Stimulated activated CD8-positive, alpha-beta memory T cell treated with anti-CD3 and anti-CD28 coated beads, Interleukin-2, amount 100 ng/mL, for 1 hour (primary cell): ENCODE results near the gene MEGF6.

Experiments used
- DNase-seq, 2 donors: peaks; one replicate each; pipeline ENCODE4 v3.0.0-alpha.2; 2020; ENCODE audit warnings: low read depth in 2 of 2

Gene MEGF6

DNA sequence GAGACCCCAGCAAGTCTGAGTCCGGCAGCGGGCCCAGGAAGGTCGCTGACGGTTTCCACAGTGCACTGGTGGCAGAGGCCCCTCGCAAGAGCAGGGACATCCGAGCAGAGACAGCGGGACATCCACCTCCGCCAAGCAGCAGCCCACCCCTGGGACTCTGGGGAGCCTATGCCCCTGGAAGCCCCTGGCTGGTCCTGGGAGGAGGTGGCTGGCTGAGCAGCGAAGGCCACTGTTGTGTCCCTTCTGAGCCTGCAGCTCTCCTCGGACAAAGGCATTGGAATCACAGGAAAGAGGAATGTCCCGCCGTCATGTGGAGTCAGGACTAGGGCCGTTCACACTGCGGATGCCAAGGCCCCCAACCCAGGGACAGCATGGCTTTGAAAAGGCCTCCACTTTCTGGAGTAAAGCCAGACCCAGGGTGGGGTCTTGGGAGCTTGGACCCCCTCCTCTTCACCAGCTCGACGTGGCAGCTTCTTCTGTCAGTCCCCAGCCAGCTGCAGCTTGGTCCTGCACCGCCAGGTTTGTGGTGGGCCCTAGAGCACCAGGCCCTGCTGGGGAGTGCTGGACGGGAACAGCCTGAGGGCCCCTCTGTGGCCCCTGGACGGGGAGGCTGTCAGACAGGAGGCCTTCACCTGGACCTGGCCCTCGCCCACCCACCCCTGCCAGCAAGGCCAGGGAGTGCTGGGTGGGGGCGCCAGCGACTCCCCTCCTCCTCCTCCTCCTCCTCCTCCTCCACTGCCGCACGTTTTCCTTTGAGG, 1.4 kb downstream of the MEGF6 start:
- no peak for DNase-seq

DNA sequence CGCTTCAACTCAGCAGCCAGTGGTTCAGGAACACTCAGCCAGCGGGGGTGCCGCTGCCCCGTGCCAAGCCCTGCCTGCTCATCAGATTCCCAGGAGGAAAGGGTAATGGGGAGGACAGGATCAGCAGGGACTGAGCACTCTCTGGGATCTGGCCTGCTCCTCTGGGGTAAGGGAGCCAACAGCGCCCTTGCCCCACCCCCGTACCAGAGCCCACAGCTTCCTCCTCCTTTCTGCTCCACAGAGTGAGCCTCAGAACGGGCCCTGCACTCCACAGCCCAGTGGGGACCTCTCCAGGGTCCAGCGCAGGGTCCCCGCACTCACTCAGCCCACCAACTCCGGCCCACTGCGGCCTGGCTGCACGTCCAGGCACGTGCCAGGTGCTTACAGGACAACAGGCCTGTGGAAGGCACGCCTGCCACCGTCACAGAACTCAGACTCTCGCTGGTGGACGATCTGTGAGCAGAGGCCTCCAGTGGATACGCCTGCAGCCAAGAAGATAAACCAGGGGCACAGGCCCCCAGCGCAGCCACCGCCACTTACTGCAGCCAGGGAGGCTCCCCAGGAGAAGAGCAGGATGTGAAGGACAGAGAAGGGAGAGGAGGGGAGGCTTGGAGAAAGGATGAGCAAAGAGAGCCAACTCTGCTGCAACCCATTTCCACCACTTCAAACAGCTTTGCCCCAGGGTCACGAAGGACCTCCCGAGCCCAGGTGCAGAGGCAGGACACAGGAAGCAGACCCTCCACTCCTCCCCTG, 2.1 kb downstream of the MEGF6 start:
- DNase-seq, result no peak

DNA sequence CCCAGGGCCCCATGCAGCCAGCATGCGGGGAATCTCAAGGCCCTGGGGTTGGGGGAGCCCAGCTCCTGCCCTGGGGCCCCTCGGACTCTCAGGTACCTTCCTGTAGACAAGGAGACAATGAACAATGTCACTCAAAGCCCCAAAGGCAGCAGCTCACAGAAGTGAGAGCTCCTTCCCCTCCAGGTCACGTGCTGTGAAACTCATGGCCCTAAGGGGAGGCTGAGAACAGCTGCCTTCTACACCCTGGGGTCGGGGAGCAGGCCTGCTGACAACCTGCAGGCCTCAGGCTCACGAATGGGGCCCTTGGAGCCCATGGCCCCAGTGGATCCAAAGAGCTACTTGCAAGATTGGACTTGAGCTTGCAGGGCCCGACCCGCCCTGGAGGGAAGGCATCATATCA, 3.2 kb downstream of the MEGF6 start:
- DNase-seq, result no peak

DNA sequence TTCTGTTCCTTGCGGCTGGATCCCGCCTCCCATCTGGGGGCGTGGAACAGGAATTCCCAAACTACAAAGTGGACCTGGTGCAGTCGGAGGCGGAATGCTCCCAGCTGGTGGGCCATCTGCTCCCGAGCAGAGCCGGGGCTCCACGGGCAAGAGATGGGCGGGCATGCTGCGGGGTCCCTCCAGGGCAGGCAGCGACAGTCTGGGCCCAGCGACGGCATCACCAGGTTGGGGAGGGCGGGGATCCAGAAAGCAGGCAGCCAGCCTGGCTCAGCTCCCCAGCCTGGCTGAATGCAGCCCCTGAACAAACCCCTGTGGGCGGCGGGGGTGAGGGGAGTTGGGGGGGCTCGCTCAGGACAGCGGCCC, 3.6 kb downstream of the MEGF6 start:
- DNase-seq, result no peak

DNA sequence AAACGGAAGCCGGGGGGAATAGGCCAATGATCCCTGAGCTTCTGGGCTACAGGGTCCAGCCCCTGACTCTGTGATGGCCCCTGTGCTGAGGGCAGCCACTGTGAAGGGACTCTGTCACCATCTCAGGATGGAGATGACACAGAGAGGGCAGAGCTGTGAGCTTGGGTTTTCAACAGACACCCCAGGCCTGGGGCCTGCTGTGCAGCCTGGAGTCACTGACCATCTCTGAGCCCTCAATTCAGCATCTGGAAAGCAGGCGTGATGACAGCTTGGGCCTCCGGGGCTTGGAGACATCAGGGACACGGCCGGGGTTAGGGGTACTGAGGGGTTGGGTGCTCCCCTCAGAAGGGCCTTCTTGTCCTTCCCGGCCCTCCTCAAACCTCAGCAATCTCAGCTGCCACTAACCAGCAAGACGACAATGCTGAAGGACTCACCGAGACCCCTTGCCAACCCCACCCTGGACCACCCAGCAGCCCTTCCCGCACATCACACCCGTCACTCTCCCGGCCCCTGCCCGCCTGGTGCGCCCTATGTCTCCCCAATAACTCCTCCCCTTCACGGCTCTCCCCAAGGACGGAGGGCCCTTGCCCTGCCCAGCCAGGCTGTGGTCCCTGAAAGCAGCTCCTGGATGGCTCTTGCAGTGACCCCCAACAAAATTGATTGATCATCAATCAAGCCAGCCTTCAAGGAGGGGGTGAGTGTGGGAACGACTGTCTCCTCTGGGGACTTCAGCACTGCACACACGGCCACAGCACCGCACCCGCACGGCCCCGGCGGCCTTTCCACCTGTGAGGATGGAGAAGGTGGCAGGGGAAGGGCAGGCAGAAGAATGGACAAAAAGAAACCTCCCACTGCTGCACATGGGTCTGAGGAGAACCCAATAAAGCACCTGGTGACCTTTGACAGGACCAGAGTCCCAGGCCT, 4.3 kb downstream of the MEGF6 start:
- no peak for DNase-seq

DNA sequence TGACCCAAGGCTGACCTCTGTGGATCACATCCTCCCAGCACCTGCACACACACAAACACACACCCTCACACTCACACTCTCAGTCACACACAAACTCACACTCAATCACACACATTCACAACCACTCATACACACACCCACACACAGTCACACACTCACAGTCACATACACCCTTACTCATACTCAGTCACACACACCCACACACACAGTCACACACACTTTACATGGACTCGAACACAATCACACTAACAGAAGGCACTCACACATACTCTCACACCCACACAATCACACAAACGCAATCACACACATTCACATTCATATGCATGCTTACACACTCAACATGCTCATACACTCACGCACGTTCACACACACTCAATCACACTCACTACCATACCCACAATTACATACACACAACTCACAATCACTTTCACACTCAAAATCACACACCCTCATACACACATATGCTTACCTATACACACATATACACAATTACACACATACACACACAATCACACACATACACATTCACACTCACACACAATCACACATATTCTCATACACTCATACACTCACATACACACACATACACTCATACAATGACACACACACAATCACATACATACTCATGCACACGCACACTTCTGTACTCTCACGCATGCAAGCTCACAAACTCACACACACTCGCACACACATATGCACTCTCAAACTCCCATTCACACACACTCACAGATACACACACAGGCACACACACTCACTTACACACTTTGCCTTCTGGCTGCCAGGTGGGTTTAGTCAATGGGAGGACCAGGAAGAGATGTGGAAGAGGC, 6.1 kb downstream of the MEGF6 start:
- no peak for DNase-seq

DNA sequence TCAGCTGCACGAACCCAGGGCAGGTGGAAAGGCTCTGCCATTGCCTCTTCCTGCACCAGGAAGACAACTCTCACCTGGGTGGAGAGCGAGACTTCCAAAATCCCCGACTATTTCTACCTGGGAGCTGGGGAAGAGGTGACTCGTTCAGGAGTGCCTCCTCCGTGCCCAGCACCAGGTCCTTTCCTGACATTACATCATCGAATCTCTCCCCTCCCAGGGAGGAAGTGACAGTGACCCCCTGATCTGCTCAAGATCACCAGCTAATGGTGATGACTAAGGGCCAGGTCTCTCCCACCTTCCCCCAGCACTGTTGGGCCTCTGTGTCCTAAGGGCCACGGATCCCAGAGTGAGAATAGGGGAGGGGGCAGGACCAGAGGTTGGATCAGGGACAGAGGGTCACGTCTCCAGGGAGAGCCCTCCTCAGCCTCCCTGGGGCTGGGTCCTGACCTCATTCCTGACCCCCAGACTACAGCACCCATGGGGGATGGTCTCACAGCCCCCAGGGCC, 6.8 kb downstream of the MEGF6 start:
- no peak for DNase-seq

DNA sequence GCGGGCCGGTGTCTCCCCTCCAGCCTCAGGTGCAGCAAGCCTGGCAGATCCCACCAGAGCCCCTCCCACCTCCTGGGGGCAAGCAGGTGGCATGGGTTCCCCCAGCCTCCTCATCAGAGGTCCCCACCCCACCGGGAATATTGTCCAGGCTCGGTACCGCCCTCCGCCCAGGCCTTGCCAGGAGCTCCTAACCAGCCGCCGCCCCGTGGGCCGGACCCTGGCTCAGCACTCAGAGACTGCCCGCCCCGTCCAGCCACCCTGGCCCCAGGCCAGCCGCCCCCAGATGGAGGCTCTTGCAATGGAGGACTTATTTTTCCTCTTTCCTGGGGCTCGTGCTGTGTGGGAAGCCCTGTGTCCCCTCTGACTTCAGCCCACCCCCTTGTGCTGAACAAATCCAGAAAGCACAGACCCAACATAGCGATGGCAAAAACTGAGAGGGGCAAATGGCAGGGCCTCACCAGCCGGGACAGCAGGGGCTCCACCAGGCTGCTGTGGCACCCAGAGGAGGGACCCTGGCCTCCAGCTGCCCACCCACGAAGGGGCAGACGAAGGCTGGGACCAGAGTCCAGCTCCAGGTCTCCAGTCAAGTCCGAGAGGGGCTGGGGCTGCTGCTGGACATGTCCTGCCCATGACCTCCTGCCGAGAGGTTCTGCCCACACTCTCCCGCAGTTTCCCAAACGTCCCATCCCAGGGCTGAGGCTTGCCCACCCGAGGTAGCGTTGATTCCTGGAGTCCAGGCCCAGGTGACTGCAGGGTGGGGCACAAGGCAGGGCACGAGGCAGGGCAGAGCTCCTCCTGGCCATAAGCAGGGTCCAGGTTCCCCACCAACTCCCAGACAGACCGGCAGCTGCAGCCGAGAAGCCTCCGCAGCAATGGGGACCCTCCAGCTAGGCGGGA, 7.5 kb downstream of the MEGF6 start:
- no peak for DNase-seq

DNA sequence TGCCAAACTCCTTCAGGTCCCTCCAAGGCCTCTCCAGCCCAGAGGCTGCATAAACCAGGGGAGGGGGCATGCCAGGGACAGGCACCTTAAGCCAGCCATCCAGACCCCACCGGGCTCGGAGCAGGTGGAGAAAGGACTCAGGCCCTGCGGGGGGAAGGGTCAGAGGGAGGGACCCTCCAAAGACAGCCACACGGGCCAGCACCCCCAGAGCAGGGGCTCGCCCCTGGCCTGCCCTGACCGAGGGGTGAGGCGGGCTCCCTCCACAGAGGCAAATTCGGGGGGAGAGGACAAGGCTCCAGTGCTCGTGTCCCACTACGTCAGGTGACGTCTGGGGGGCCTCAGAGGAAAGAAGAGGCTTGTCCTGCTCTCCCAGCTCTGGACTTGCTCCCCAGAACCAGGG, 8.2 kb downstream of the MEGF6 start:
- DNase-seq, result no peak

DNA sequence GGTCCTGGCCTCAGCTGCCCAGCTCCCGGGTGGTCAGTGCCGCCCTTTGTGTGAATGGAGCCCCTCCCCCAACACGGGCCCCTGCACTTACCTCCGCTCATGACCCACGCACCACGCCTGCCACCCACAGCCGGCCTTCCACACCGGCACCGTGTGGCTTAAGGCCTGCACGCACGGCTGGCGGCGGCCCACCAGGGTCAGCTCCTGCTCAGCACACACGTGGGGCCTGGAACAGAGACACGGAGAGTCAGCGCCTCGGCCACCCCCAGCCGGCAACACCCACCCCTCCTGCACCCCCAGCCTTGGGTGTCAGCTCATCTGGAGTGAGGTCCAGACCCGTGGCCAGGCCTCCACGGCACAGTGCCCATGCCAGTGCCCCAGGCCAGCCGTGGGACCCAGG, 8.9 kb downstream of the MEGF6 start:
- no peak for DNase-seq

DNA sequence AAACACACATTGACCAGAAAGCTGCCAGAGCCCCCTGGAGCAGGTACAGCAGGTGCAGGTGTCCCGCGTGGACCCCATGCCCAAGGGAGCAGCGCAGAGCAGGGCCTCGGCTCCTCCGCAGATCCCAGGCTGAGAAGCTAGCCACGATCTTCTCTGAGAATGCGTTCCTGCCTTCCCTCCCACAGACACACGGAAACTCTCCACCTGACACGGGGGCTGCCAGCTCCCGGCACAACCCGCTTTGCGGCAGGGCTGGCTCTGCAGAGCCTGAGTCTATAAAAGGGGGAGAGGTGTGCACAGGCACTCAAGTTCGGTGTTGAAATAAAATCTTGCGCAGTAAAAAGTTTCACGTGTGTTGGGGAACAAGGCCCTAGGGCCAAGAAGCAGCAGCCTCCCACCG, 9.6 kb downstream of the MEGF6 start:
- no peak for DNase-seq

DNA sequence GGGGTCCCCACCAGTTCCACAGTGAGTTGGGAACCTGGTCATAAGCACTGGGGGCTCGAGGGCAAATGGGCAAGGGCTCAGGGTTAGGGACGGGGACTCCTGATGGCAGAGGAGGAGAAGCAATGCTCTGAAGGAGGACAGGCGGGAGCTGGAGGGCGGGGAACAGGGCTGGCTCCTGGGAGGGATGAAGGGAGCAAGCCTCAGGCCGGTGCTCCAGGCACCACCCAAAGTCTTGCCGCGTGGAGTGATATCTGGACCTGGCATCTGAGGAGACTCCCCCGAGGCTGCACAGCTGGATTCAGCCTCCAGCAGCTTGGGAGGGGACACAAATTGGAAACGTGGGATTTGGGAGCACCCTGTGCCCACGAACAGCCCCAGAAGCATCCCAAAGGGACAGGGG, 11.0 kb downstream of the MEGF6 start:
- DNase-seq, result no peak

DNA sequence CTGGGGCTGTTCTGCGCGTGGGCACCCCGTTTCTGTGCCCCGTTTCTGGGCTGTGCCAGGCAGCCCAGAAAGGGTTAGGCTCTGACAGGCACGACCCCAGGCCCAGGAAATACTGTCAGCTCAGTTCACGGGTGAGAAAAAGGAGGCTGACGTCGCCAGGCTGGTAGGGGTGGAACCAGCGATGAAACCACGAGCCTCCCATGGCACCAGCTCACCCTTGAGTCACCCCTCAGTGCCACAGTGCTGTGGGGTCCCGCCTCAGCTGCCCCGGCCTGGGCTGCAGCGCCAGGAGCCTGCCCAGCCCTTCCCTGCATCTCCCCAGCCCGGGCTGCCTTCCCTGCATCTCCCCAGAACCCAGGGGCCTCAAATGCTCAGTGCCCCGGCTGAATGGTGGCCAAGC, 11.5 kb downstream of the MEGF6 start:
- no peak for DNase-seq

DNA sequence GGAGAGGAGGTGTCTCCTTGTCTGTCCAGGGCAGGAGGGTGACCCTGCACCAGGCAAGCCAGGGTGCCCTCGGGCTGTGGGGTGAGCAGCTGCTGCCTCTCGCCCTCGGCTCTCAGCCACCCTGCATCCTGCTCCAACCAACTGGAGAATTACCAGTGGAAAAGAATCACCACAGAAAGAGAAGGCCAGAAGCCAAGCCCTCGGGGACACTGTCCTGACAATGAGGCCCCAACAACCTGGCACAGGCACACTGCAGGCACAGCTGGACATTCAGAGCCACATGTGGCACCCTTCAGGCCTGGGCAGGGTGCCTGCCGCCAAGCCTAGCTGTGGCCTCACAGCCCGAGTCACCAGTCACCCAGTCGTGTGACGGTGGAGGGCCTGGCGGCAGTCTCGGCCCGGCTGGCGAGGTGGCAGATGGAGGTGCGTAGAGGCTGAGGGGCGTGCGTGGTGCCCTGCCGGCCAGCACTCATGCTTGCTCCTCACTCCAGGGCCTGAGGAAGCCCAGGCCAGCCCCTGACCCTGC, 12.0 kb downstream of the MEGF6 start:
- no peak for DNase-seq

DNA sequence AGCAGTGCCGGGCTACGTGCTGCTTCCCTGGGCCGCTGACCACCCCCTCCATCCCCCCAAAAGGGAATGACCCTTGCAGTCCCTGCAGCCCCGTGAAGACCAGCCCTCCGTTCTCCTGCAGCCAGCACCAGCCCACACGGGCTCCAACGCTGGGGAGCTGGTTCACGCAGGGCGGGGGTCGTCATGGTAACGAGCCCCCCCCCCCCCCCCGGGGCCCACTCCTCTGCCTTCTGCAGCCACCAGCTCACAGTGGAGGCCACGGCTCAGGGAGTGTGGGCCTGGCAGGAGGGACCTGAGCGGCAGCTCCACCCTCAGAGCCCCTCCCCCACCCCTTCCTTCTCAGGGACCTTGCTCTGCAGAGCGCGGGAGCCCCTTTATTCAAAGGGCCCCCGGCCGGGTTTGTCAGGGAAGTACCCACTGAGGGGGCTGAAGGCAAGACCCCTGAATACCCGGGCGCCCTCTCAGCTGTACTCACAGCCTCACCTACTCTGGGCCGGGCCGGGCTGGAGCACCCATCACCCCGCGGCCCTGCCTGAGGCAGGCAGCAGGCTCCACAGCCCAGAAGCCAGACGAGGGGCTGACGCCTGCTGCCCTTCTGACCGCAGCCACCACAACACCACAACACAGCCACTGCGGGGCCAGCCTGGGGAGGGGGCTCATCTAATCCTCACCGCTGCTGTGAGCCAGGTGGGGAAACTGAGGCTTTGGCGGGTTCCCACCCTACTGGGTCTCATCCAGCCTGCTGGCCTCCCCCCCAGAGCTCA, 12.6 kb downstream of the MEGF6 start:
- DNase-seq, result no peak

DNA sequence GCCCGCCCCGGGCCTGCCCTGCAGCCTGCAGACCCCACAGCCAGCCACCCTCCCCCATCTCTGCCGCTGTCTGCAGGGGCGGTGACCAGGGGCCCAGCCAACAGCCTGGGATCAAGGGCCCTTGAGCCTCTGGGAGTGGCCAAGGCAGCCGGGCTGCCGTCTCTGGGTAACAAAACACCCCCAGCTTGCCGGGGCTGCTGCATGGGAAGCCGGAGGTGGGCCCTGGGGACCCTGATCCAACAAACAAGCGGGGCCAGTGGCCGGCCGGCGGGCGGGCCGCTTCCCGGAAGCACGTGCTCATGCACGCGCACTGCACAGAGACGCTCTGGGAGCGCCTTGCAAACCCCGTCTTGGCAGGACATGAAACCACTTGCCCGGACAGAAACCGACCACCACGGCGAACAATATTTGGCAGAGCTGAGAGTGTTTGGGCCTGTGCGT, 13.2 kb downstream of the MEGF6 start:
- no peak for DNase-seq

DNA sequence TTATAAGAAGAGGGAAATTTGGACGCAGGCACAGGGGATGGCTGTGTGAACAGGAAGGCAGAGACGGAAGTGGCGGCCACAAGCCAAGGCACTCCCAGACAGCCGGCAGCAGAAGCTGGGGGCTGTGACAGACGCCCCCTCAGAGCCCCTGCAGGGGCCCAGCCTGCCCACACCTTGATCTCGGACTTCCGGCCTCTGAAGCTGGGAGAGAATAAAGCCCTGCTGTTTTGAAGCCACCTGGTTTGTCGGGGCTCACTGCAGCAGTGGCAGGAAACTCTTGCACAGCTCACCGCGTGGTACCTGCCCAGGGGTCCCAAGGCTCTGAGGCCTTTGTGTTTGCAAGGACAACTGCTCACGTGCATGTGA, 13.7 kb downstream of the MEGF6 start:
- no peak for DNase-seq

DNA sequence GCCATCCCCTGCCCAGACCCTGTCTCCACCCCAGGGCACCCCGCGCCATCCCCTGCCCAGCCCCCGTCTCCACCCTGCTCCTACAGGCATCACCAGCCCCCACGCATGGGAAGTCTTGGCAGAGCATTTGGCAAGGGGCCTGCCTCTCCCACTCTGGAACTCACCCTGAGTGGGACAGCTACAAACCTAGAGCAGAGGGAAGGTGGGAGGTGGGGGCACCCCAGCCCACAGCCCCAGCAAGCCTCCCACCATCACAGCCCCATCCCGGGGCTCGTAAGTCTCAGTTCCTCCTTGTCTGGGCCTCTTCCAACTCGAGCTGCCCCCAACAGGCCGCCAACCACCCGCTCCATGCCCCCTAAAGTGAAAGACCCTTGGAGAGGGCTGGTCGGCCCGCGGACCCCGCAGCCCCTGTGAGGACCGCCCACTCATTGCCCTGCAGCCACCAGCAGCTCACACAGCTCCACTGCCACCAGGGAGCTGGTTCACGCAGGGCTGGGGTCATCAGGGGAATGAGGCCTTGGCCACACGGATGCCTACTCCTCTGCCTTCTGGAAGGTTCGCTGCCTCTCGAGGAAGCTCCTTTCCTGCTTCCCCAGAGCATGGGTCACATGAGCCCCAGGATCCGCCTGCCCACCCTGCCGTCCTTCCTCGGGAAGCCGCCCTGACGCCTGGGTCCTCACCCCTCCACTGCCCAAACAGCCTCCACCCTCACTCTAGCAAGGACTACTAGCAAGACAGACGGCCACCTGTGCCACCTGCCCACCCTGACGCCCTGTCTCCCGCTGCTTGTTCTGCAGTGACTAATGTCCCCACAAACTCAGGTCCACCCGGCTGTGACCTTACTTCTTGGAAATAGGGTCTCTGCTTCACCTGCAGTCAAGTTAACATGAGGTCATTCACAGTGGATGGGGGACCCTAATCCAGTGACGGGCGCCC, 14.4 kb downstream of the MEGF6 start:
- DNase-seq, result no peak
